Measurements from ENCODE around the gene UTP15.

The UTP15 gene

GRCh38 chr5:73620334-73620687 is 54.8 kb downstream of the UTP15 start:
- DNase-seq (ENCODE audit: low read depth) = no peak
- no peak overlapping the region for H3K4me3 ChIP-seq (ENCODE audit: low read depth, low read length)
- no peak for TF ChIP-seq CTCF (IDR thresholded peaks at IDR 0.05; ENCODE audit: low read depth, low read length, missing control alignments)

GRCh38 chr5:73623060-73623459 is 57.5 kb downstream of the UTP15 start:
- no peak overlapping the region for H3K4me3 ChIP-seq (ENCODE audit: low read depth, low read length)
- TF ChIP-seq CTCF (IDR thresholded peaks at IDR 0.05; ENCODE audit: low read depth, low read length, missing control alignments) = no peak
- no peak for DNase-seq (ENCODE audit: low read depth)

- no peak for TF ChIP-seq CTCF (IDR thresholded peaks at IDR 0.05; ENCODE audit: low read depth, low read length, missing control alignments)
- no peak for DNase-seq (ENCODE audit: low read depth)
- H3K4me3 ChIP-seq (ENCODE audit: low read depth, low read length) = no peak overlapping the region
These were observed 58.4 kb downstream of the UTP15 start for GRCh38 chr5:73623901-73624404.

- no peak for DNase-seq (ENCODE audit: low read depth)
- TF ChIP-seq CTCF (IDR thresholded peaks at IDR 0.05; ENCODE audit: low read depth, low read length, missing control alignments) = no peak
- no peak overlapping the region for H3K4me3 ChIP-seq (ENCODE audit: low read depth, low read length)
These were observed 59.3 kb downstream of the UTP15 start for GRCh38 chr5:73624888-73625287.

GRCh38 chr5:73625372-73625943 is 59.9 kb downstream of the UTP15 start:
- H3K4me3 ChIP-seq (ENCODE audit: low read depth, low read length) = peak overlapping the region; percentile 46
- DNase-seq (ENCODE audit: low read depth) = no peak
- TF ChIP-seq CTCF (IDR thresholded peaks at IDR 0.05; ENCODE audit: low read depth, low read length, missing control alignments) = no peak

- no peak for DNase-seq (ENCODE audit: low read depth)
- peak within 1 kb of the TSS; percentile 49 for H3K4me3 ChIP-seq (ENCODE audit: low read depth, low read length)
- no peak for TF ChIP-seq CTCF (IDR thresholded peaks at IDR 0.05; ENCODE audit: low read depth, low read length, missing control alignments)
These were observed 60.6 kb downstream of the UTP15 start, which contains the start of gene ARHGEF28 for GRCh38 chr5:73625944-73626811. ARHGEF28 (plus strand) TSS chr5:73626196; CDS start chr5:73684852, 58,656 bp downstream.
